Neural cell (in vitro differentiated cells): ENCODE data around the gene DNAH8. TPM values are rescaled to one million over a fixed set of nuclear protein-coding genes. Genes with fewer than 3 reads are reported as not detected.

Source experiments
- H2AFZ ChIP-seq: fragments of 200-600, 300-800 bp; sonication (generic), shearing (Covaris generic); 2 replicates; pipeline ENCODE4 v1.6.0; 2014; ENCODE audit warnings: low read depth, mild to moderate bottlenecking, antibody characterized with exemption, low read length, moderate library complexity
- H3F3A ChIP-seq: fragments of 200-600 bp; shearing (Covaris generic); 2 replicates; pipeline ENCODE4 v1.6.1; 2016; ENCODE audit warnings: mild to moderate bottlenecking, moderate library complexity, mixed read lengths, antibody characterized with exemption, low read length; ENCODE audit not compliant: insufficient read depth, poor library complexity, severe bottlenecking
- H3K27ac ChIP-seq: fragments of 200-600, 300-800 bp; sonication (generic), shearing (Covaris generic); 2 replicates; pipeline ENCODE4 v1.5.1; 2014; ENCODE audit warnings: mild to moderate bottlenecking, low read length, moderate library complexity
- H3K27me3 ChIP-seq: fragments of 300-800, 200-600 bp; sonication (generic), shearing (Covaris generic); 2 replicates; pipeline ENCODE4 v1.6.0; 2014; ENCODE audit warnings: mild to moderate bottlenecking, low read depth, low read length, moderate library complexity; ENCODE audit not compliant: insufficient read depth
- H3K36me3 ChIP-seq: fragments of 300-800, 200-600 bp; sonication (generic), shearing (Covaris generic); 2 replicates; pipeline ENCODE4 v1.5.1; 2014; ENCODE audit warnings: mild to moderate bottlenecking, antibody characterized with exemption, low read length, moderate library complexity; ENCODE audit not compliant: insufficient read depth
- H3K4me2 ChIP-seq: fragments of 300-800, 200-600 bp; sonication (generic), shearing (Covaris generic); 2 replicates; pipeline ENCODE4 v1.6.0; 2014; ENCODE audit warnings: mild to moderate bottlenecking, low read length
- H3K4me3 ChIP-seq: fragments of 300-800, 200-600 bp; sonication (generic), shearing (Covaris generic); 2 replicates; pipeline ENCODE4 v1.5.1; 2014; ENCODE audit warnings: mild to moderate bottlenecking, low read length, moderate library complexity
- H3K79me2 ChIP-seq: fragments of 200-600 bp; shearing (Covaris generic); replicated peaks from 2 replicates; pipeline ENCODE4 v1.6.0; 2014; ENCODE audit warnings: mild to moderate bottlenecking, low read length, moderate library complexity; ENCODE audit not compliant: insufficient read depth
- H3K9ac ChIP-seq: fragments of 300-800, 200-600 bp; sonication (generic), shearing (Covaris generic); 2 replicates; pipeline ENCODE4 v1.6.1; 2016; ENCODE audit warnings: mild to moderate bottlenecking, low read length, mixed read lengths
- H3K9me2 ChIP-seq: fragments of 200-600 bp; shearing (Covaris generic); 2 replicates; pipeline ENCODE4 v1.6.1; 2016; ENCODE audit warnings: mild to moderate bottlenecking, low read length, mixed read lengths; ENCODE audit not compliant: insufficient read depth
- H3K9me3 ChIP-seq: fragments of 200-600, 300-800 bp; sonication (generic), shearing (Covaris generic); 2 replicates; pipeline ENCODE4 v1.6.1; 2016; ENCODE audit warnings: mild to moderate bottlenecking, mixed run types, low read length, moderate library complexity, mixed read lengths
- H4K20me1 ChIP-seq: fragments of 200-600 bp; shearing (Covaris generic); 2 replicates; pipeline ENCODE4 v1.6.1; 2016; ENCODE audit warnings: mild to moderate bottlenecking, mixed run types; ENCODE audit not compliant: insufficient read depth
- EP300 ChIP-seq: fragments of 450-650 bp; conservative IDR thresholded peaks from 2 replicates; pipeline ENCODE4 v1.6.1; 2014; ENCODE audit warnings: antibody characterized with exemption, mild to moderate bottlenecking, moderate library complexity; ENCODE audit not compliant: poor library complexity, severe bottlenecking
- EZH2 ChIP-seq: fragments of 200-600, 300-800 bp; shearing (Covaris generic), sonication (generic); IDR thresholded peaks from 2 replicates; pipeline ENCODE4 v1.6.1; 2014; ENCODE audit warnings: antibody characterized with exemption, low read length, borderline replicate concordance, mild to moderate bottlenecking; ENCODE audit not compliant: insufficient read depth, poor library complexity, severe bottlenecking
- MXI1 ChIP-seq: fragments of 450-650 bp; conservative IDR thresholded peaks from 2 replicates; pipeline ENCODE4 v1.6.1; 2014; ENCODE audit warnings: antibody characterized with exemption, mild to moderate bottlenecking; ENCODE audit not compliant: poor library complexity, severe bottlenecking
- POLR2AphosphoS5 ChIP-seq: IDR thresholded peaks from 2 replicates; pipeline ENCODE4 v1.6.1; 2012
- RAD21 ChIP-seq: fragments of 450-650 bp; conservative IDR thresholded peaks from 2 replicates; pipeline ENCODE4 v1.6.1; 2014; ENCODE audit warnings: antibody characterized with exemption, mild to moderate bottlenecking, moderate library complexity
- SMC3 ChIP-seq: fragments of 450-650 bp; conservative IDR thresholded peaks from 2 replicates; pipeline ENCODE4 v1.6.1; 2014; ENCODE audit warnings: antibody characterized with exemption, mild to moderate bottlenecking, moderate library complexity; ENCODE audit not compliant: poor library complexity
- TAF1 ChIP-seq: IDR thresholded peaks from 2 replicates; pipeline ENCODE4 v1.6.1; 2012; ENCODE audit warnings: low read depth
- polyA plus RNA-seq: library from polyadenylated mRNA; depleted of rRNA; stranded (reverse); fragments of >200 nt; gene quantifications from 2 replicates; pipeline ENCODE4 v1.2.3, GENCODE V29; 2014
- TF ChIP-seq, protein P1 (sequence below): fragments of 450-650 bp; IDR thresholded peaks from 2 replicates; pipeline ENCODE4 v1.5.1; 2014; ENCODE audit warnings: antibody characterized with exemption, mild to moderate bottlenecking, moderate library complexity; ENCODE audit not compliant: poor library complexity, severe bottlenecking
- TF ChIP-seq, protein P2 (sequence below): IDR thresholded peaks from 2 replicates; pipeline ENCODE4 v1.6.1; 2012; ENCODE audit warnings: borderline replicate concordance

The DNAH8 gene
- polyA plus RNA-seq, 1 donor from 2014 or later = 0.07 TPM

- Histone ChIP-seq H3K4me2 (no peak overlapping the region), H2AFZ (no peak overlapping the region), H4K20me1 (no peaks in the 10 kb centered on the region), H3K9ac (no peak overlapping the region), H3K36me3 (no peaks in the 10 kb centered on the region), H3F3A (peaks cover 7% of the 10 kb centered on the region), H3K9me3 (no peaks in the 10 kb centered on the region), H3K27ac (peak overlapping the region; percentile 87), H3K79me2 (no peaks in the 10 kb centered on the region), H3K4me3 (no peak overlapping the region), H3K9me2 (no peaks in the 10 kb centered on the region), H3K27me3 (no peaks in the 10 kb centered on the region)
- TF ChIP-seq, protein P1, sequence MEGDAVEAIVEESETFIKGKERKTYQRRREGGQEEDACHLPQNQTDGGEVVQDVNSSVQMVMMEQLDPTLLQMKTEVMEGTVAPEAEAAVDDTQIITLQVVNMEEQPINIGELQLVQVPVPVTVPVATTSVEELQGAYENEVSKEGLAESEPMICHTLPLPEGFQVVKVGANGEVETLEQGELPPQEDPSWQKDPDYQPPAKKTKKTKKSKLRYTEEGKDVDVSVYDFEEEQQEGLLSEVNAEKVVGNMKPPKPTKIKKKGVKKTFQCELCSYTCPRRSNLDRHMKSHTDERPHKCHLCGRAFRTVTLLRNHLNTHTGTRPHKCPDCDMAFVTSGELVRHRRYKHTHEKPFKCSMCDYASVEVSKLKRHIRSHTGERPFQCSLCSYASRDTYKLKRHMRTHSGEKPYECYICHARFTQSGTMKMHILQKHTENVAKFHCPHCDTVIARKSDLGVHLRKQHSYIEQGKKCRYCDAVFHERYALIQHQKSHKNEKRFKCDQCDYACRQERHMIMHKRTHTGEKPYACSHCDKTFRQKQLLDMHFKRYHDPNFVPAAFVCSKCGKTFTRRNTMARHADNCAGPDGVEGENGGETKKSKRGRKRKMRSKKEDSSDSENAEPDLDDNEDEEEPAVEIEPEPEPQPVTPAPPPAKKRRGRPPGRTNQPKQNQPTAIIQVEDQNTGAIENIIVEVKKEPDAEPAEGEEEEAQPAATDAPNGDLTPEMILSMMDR = no peak
- TF ChIP-seq EZH2 = no peak
Measured at GRCh38 chr6:38990475-38990874, 275.4 kb downstream of the DNAH8 start.

DNA sequence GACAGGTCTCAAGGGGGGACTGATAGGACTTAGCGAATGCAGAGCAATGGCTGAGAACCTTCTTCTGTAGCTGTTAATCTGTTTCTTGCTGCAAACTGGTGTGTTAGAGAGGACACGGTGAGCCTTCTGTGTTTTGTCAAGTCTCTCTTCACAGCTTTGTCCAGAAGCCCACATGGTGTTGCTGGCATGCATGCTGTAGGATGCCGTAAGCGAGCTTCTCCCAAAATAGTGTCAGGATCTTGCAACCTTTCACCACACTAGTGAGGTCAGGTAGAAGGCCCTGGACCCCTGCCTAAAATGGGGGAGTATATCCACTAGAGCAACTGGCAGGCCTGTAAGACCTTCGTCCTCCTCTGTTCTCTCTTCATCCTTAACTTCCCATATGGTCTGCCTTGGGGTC, 281.6 kb downstream of the DNAH8 start:
- Histone ChIP-seq H3K27ac (no peak overlapping the region), H3K4me2 (no peak overlapping the region), H3K4me3 (no peak overlapping the region), H4K20me1 (no peaks in the 10 kb centered on the region), H3K36me3 (no peaks in the 10 kb centered on the region), H3K9me3 (no peaks in the 10 kb centered on the region), H3K9me2 (no peaks in the 10 kb centered on the region), H3K27me3 (no peaks in the 10 kb centered on the region), H2AFZ (no peak overlapping the region), H3F3A (no peaks in the 10 kb centered on the region), H3K9ac (no peak overlapping the region), H3K79me2 (no peaks in the 10 kb centered on the region)
- TF ChIP-seq TAF1 (no peak), RAD21 (no peak), EZH2 (no peak), MXI1 (no peak), POLR2AphosphoS5 (no peak), SMC3 (no peak)
- TF ChIP-seq, protein P1 = no peak

GRCh38 chr6:38997128-38997761, 282.1 kb downstream of the DNAH8 start:
- Histone ChIP-seq H3K9me2 (no peaks in the 10 kb centered on the region), H2AFZ (no peak overlapping the region), H3K4me2 (no peak overlapping the region), H3K27me3 (no peaks in the 10 kb centered on the region), H3K9me3 (no peaks in the 10 kb centered on the region), H3K36me3 (no peaks in the 10 kb centered on the region), H3K9ac (no peak overlapping the region), H3F3A (no peaks in the 10 kb centered on the region), H3K79me2 (no peaks in the 10 kb centered on the region), H4K20me1 (no peaks in the 10 kb centered on the region), H3K4me3 (no peak overlapping the region), H3K27ac (no peak overlapping the region)
- TF ChIP-seq, protein P2, sequence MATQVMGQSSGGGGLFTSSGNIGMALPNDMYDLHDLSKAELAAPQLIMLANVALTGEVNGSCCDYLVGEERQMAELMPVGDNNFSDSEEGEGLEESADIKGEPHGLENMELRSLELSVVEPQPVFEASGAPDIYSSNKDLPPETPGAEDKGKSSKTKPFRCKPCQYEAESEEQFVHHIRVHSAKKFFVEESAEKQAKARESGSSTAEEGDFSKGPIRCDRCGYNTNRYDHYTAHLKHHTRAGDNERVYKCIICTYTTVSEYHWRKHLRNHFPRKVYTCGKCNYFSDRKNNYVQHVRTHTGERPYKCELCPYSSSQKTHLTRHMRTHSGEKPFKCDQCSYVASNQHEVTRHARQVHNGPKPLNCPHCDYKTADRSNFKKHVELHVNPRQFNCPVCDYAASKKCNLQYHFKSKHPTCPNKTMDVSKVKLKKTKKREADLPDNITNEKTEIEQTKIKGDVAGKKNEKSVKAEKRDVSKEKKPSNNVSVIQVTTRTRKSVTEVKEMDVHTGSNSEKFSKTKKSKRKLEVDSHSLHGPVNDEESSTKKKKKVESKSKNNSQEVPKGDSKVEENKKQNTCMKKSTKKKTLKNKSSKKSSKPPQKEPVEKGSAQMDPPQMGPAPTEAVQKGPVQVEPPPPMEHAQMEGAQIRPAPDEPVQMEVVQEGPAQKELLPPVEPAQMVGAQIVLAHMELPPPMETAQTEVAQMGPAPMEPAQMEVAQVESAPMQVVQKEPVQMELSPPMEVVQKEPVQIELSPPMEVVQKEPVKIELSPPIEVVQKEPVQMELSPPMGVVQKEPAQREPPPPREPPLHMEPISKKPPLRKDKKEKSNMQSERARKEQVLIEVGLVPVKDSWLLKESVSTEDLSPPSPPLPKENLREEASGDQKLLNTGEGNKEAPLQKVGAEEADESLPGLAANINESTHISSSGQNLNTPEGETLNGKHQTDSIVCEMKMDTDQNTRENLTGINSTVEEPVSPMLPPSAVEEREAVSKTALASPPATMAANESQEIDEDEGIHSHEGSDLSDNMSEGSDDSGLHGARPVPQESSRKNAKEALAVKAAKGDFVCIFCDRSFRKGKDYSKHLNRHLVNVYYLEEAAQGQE = no peak
- TF ChIP-seq POLR2AphosphoS5 = no peak
- TF ChIP-seq EZH2 = no peak
- TF ChIP-seq, protein P1 = peak; percentile 48
- peak; percentile 62 for TF ChIP-seq RAD21
- TF ChIP-seq MXI1 = no peak
- TF ChIP-seq TAF1 = no peak
- peak; percentile 63 for TF ChIP-seq SMC3
- no peak for TF ChIP-seq EP300
